Heart right ventricle (tissue), 16 donors: ENCODE results near the gene CPA3. TPM values are rescaled to one million over a fixed set of nuclear protein-coding genes. Genes with fewer than 3 reads are reported as not detected.

Experiments
- ATAC-seq, 8 donors: fragments of 200-7000 bp; cut with Tn5 transposase; one replicate each; pipeline ENCODE4 v1.9.1; 2020; ENCODE audit warnings: mild to moderate bottlenecking in 8 of 8, moderate library complexity in 8 of 8, moderate number of reproducible peaks in 1 of 8
- DNase-seq, 2 donors: peaks; one replicate each; pipeline ENCODE4 v3.0.0-alpha.2; 2020
- H3K27ac ChIP-seq, 10 donors: fragments of 200-600 bp; sonication (generic) in 2 of 10; one replicate each; pipeline versions ENCODE4 v1.5.0 to v1.8.0; 2020 to 2022; ENCODE audit warnings: mild to moderate bottlenecking in 3 of 10
- H3K27me3 ChIP-seq, 7 donors: fragments of 200-600 bp; one replicate each; pipeline ENCODE4 v1.8.0; 2021 to 2022; ENCODE audit warnings: mild to moderate bottlenecking in 2 of 7
- H3K36me3 ChIP-seq, 9 donors: fragments of 200-600 bp; sonication (generic) in 1 of 9; one replicate each; pipeline versions ENCODE4 v1.5.0 to v1.8.0; 2020 to 2022; ENCODE audit warnings: mild to moderate bottlenecking in 2 of 9
- H3K4me1 ChIP-seq, 9 donors: fragments of 200-600 bp; sonication (generic) in 1 of 9; one replicate each; pipeline versions ENCODE4 v1.5.0 to v1.8.0; 2020 to 2022; ENCODE audit warnings: mild to moderate bottlenecking in 4 of 9
- H3K4me3 ChIP-seq, 10 donors: fragments of 200-600 bp; sonication (generic) in 2 of 10; one replicate each; pipeline versions ENCODE4 v1.5.0 to v1.8.0; 2020 to 2022; ENCODE audit warnings: mild to moderate bottlenecking in 7 of 10, moderate library complexity in 2 of 10
- H3K9me3 ChIP-seq, 11 donors: fragments of 200-600 bp in 10 of 11; sonication (generic) in 2 of 11; one replicate each; pipeline versions ENCODE4 v1.5.0 to v1.8.0; 2013 to 2022; ENCODE audit warnings: mild to moderate bottlenecking in 2 of 11, control low read depth in 1 of 11, moderate library complexity in 1 of 11
- CTCF ChIP-seq, 9 donors: fragments of 200-600 bp; sonication (generic) in 2 of 9; IDR thresholded peaks; one replicate each; pipeline versions ENCODE4 v1.5.0 to v1.8.0; 2021 to 2022; ENCODE audit warnings: antibody characterized with exemption in 9 of 9, mild to moderate bottlenecking in 5 of 9, moderate library complexity in 1 of 9
- WGBS, 2 donors: extraction: QIAGEN DNeasy Blood & Tissue Kit; methylation state at CpG; one replicate each; pipeline ENCODE4 v1.1.7; 2013; ENCODE audit warnings: inconsistent platforms in 1 of 2; 5-methylcytosine and 5-hydroxymethylcytosine counted together
- intact Hi-C, 10 donors: fragments of 100-400 bp; cut with DNase I; formaldehyde crosslinking; loops; one replicate each; pipeline versions ENCODE4 v1.11.1 to v1.14.2; 2022
- polyA plus RNA-seq, 2 donors: library from polyadenylated mRNA; stranded (reverse); fragments of 200-250 nt; gene quantifications; one replicate each; pipeline ENCODE4 v1.2.3, GENCODE V29; 2013
- total RNA-seq, 10 donors: library from RNA; stranded (reverse); fragmentation: NEBNext Ultra II Directional in 3 of 10; extraction: Animal tissue kit (Norgen Biotek cat#: 25700) in 3 of 10; gene quantifications; one replicate each; pipeline versions ENCODE4 v1.2.1 to v1.2.4, GENCODE V29; 2021 to 2023
- donor health status: Arrhythmogenic right ventricular cardiomyopathy.
- donor health status: ischemic (EF 13 %, LVEDD 7.1; RV severe dilation, severe dysfunction).
- donor health status: healthy with polysubstance abuse.
- donor health status: DM: no; HTN: yes; CAD: no.
- donor health status: DM: no; HTN: no; CAD: no.
- donor health status: ischemic (EF 25% LVEDD 6.9; RV normal size, moderate dysfunction).
- donor health status: ischemic (EF 25% LVEDD 5.7; RV mildly dilated, moderate dysfunction).
- donor health status: healthy.
- donor health status: DM: yes; HTN: yes; CAD: no.
- donor health status: Ischemic cardiomyopathy.
- donor health status: ischemic (EF 35%, LVEDD 5.7; RV mildly dilated, moderate dysfunction).
- donor health status: nonischemic (EF 11% LVEDD 7.7; RV severe dilation, severe dysfunction).
- donor health status: DM: yes; HTN: yes; CAD: no.
- donor health status: PGD.
- donor health status: ischemic (EF 29% LVEDD 5.4; RV normal size, mild dysfunction).
- donor health status: nonischemic (EF 23%, LVEDD 6.1; RV moderate dilation, normal function).

Gene CPA3
- total and polyA plus RNA-seq, 12 donors = 0.22 to 2.6 (median 1.4) TPM

GRCh38 chr3:148911592-148911991 lies 46.5 kb downstream of the CPA3 start:
- no peaks in the 10 kb centered on the region for H3K4me1 ChIP-seq
- no peaks in the 10 kb centered on the region for H3K9me3 ChIP-seq
- H3K27ac ChIP-seq = no peak overlapping the region
- DNase-seq (no peak), ATAC-seq (no peak)
- no peak overlapping the region for H3K4me3 ChIP-seq
- no peak for TF ChIP-seq CTCF (IDR thresholded peaks at IDR 0.05)
- H3K36me3 ChIP-seq = no peaks in the 10 kb centered on the region
- peaks cover 0 to 9% (median under 1%) of the 10 kb centered on the region in 7 donors for H3K27me3 ChIP-seq
- WGBS, 2 donors = 91 to 94% methylated on average over 2 of the region's 2 CpGs
- intact Hi-C loops = no loop called here

- TF ChIP-seq CTCF (IDR thresholded peaks at IDR 0.05) = no peak
- DNase-seq = no peak
- Histone ChIP-seq H3K9me3 (peaks cover 0 to 7% (median 0%) of the 10 kb centered on the region in 11 donors), H3K36me3 (no peaks in the 10 kb centered on the region), H3K27me3 (peaks cover 0 to 4% (median 0%) of the 10 kb centered on the region in 7 donors), H3K4me1 (no peaks in the 10 kb centered on the region), H3K27ac (no peak overlapping the region), H3K4me3 (no peak overlapping the region)
- ATAC-seq = no peak
- 94% methylated on average over 1 of the region's 1 CpG for WGBS, 2 donors
- intact Hi-C loops = no loop called here
Observed at GRCh38 chr3:148914936-148915690, 50.0 kb downstream of the CPA3 start.

- intact Hi-C loops = no loop called here
- H3K4me1 ChIP-seq = no peaks in the 10 kb centered on the region
- no peaks in the 10 kb centered on the region for H3K36me3 ChIP-seq
- TF ChIP-seq CTCF (IDR thresholded peaks at IDR 0.05) = no peak
- peaks cover 0 to 4% (median 0%) of the 10 kb centered on the region in 7 donors for H3K27me3 ChIP-seq
- H3K9me3 ChIP-seq = peaks cover 0 to 17% (median 0%) of the 10 kb centered on the region in 11 donors
- DNase-seq = no peak
- no peak overlapping the region for H3K27ac ChIP-seq
- WGBS, 2 donors = 94 to 98% methylated on average over 2 of the region's 2 CpGs
- no peak for ATAC-seq
- no peak overlapping the region for H3K4me3 ChIP-seq
Observed at GRCh38 chr3:148916132-148916531, 51.0 kb downstream of the CPA3 start.

- H3K4me3 ChIP-seq = no peak overlapping the region
- WGBS, 2 donors = 81 to 92% methylated on average over 1 of the region's 1 CpG
- H3K4me1 ChIP-seq = no peaks in the 10 kb centered on the region
- ATAC-seq = no peak
- no peak overlapping the region for H3K27ac ChIP-seq
- DNase-seq = no peak
- TF ChIP-seq CTCF (IDR thresholded peaks at IDR 0.05) = no peak
- intact Hi-C loops = no loop called here
- H3K9me3 ChIP-seq = peaks cover 0 to 17% (median 0%) of the 10 kb centered on the region in 11 donors
- H3K27me3 ChIP-seq = peaks cover 0 to 4% (median 0%) of the 10 kb centered on the region in 7 donors
- no peaks in the 10 kb centered on the region for H3K36me3 ChIP-seq
Observed at GRCh38 chr3:148922467-148922866, 57.4 kb downstream of the CPA3 start.
